MV-4-11 (cell line): Measurements from ENCODE around the gene FOXRED2.
A peak's percentile ranks its signal among the peaks of the same experiment; 100 is the strongest.

Experiments used
- DNase-seq: peaks from one replicate; lab custom pipeline; 2025; lab: John Stamatoyannopoulos, UW

FOXRED2 gene

GRCh38 chr22:36514766-36515165, 7.9 kb upstream of the FOXRED2 start:
- no peak for DNase-seq

DNA sequence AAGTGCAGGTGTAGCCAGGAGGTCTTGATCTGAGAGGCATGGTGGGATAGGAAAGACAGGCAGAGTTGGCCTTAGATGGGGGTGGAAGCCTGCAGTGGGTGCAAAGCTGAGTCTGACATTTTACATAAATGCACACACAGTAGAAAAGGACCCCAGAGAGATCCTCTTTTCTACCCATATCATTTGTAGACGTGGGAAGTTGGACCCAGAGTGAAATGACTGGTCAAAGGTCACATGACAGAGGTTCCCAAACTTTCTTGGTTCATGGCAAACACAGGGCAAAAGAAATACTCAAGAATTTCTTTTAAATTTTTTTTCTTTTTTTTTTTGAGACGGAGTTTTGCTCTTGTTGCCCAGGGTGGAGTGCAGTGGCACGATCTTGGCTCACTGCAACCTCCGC, 6.2 kb upstream of the FOXRED2 start:
- no peak for DNase-seq

DNA sequence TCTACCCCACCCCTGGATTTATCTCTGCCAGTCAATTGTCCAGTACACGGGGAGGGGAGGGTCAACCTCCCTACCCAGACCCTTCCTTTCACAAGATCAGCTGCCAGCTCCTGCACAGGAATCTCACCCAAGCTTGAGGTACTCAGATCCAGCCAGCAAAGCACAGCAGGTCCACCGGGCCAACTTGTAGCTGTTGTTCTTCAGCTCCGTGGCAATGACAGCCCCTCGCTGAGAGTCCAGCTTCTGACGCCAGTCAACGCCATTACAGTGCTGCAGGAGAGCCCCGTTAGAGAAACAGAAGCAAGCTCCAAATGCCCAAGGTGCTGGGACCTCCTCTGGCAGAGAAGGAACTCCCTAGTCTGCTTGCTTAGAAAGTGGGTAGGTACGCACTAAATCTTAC, 5.5 kb upstream of the FOXRED2 start:
- no peak for DNase-seq

- peak; percentile 64 for DNase-seq
Measured at GRCh38 chr22:36510966-36511881, 4.4 kb upstream of the FOXRED2 start.

DNA sequence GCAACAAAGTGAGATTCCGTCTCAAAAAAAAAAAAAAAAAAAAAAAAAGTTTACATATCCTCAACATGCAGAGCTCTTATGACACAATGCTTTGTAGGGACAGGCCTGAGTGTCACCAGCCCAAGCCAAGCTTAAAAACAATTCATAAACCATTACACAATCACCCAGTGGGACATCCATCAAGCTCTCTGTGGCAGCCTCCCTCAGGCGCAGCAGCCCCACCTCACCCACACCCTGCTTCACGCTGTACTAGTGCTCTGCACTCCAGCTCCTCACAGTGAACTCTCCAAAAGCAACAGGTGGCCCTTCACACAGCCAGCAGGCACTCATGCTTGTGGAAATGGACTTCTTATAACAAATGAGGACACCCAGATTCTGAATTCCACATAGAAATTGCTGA, 3.5 kb upstream of the FOXRED2 start:
- peak; percentile 96 for DNase-seq

DNA sequence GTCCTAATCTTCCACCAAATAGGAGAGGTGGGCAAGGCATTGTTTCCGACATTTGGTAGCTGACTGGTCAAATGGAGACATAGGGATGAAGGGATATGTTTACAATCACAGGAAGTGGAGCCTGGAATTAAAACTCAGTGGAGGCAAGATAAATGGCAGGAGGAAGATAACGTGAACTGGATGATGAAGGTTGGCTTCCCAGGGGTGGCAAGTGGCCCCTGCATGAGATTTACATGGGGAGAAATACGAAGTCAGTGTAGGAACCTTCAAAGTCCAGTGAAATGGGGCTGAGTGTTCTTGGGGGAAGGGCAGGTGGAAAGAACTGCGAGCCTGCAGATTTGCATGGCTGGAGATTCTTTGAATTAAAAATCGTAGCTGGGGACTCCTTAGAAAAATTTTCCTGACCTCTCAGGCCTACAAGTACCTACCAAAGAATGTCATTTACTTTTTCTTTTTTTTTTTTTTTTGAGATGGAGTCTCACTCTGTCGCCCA, 724 bp upstream of the FOXRED2 start:
- no peak for DNase-seq

DNA sequence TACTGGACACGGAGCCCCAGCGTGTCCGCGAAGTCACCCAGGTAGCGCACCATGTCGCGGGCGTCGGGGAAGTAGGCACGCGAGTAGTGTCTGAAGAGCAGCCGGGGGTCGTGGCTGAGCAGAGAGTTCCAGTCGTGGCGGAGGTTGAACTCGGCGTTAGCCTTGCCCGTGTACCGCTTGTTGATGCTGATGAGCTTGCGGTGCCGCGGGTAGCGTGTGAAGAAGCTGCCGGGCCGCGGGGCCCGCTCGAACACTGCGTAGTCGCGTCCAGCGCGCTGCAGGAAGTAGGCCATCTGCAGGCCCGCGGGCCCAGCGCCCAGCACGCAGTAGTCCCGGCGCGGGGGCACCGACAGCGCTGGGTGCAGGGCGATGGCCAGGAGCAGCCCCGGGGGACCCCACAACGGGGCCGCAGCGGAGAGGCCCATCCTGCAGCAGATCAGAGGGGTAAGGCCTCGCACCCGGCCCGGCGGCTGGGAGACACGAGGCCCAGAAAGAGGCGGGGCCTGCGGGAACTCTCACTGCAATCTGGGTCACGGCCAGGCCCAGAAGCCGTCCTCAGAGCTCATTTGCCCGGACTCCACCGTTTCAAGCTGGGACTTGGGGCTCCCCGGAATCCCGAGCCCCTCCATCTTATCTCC, 723 bp downstream of the FOXRED2 start:
- DNase-seq, result no peak

DNA sequence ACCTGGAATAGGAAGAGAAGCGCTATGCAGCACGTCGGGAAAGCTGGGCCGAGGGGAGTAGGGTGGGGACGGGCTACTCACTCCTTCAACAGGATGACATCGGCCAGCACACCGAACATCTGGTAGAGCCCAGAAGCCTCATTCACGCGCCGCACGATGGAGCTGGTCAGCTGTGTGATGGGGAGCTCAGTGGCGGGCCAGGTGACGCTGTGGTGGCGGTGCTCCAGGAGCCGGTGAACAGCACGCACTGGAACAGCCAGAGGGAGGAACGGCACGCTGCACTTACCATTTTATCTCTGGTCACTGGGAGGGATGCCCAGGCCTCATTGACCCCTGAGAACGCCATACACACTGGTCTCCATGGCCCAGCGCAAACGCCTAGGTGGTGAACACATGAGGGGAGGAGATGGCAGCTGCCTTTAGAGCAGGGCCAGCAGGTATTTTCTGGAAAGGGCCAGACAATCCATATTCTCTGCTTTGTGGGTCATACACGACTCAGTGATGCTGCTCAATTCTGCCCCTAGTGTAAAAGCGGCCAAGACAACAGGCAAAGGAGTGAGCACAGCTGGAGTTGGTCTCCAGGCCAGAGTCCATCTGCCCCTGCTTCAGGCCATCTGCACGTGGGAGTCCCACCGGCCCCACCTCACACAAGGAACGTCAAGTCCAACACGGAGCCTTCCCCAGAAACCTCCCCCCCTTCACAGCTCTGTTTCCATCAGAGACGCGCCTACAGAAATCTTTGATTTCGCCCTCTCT, 8.8 kb downstream of the FOXRED2 start:
- no peak for DNase-seq

DNA sequence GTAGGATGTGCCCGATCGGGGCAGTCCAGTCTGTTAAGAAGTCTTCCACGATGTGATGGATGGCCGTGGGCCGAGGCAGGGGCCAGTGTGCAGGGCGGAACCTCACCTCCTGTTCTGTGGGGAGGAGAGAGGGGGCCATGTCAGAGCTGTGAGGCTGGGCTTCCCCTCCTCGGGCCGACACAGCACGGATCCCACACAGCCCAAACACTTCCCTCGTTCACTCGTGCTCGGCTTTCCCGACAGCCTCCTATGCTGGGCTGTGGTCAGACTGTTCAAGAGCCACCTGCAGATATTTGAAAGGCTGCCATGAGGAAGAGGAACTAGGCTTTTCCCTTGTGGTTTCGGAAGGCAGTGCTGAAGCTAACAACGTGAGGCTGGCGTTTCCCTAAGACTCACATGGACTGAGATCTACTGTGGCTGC, 13.1 kb downstream of the FOXRED2 start:
- peak; percentile 97 for DNase-seq

- peak; percentile 14 for DNase-seq
Measured at GRCh38 chr22:36492109-36492508, 14.7 kb downstream of the FOXRED2 start.

- no peak for DNase-seq
Measured at GRCh38 chr22:36491155-36491554, 15.7 kb downstream of the FOXRED2 start.

DNA sequence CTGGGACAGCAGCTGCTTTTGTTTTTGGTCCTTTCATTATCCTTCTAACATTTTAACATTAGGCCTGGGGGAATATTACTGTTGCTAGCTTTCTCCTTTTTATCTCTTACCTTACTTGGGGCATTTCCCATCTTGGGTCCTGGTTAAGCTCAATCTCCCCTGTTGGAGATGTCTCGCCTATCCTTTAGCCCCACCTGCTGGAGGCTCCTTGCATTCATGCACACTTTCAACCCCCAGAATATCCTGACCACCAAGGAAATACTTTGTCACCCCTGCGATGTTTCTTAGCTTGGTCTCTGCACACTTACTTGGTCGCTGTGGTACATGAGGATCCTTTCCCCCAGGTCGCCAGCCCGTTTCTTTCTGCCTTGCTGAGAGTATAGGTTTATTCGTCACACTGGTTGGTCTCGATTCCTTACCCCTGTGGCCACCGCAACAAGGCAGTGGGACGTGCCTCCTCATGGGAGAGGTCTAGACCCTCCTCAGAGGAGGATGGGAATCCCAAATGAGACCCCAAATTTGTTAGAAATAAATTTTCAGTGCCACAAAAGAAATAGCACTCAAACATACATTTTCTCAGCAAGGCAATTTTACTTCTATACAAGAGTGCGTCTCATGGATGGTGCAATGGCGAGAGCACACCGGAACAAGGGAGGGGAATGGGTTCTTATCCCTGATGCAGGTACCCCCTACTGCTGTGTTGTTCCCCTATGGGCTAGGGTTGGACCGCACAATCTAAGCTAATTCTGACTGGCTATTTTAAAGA, 20.0 kb downstream of the FOXRED2 start:
- DNase-seq, result peak; percentile 26

- DNase-seq, result peak; percentile 93
Measured at GRCh38 chr22:36481393-36482168, 25.3 kb downstream of the FOXRED2 start, which contains the start of gene TXN2. Gene TXN2 (minus strand): TSS chr22:36481640. CDS start chr22:36480837, 803 bp downstream.

DNA sequence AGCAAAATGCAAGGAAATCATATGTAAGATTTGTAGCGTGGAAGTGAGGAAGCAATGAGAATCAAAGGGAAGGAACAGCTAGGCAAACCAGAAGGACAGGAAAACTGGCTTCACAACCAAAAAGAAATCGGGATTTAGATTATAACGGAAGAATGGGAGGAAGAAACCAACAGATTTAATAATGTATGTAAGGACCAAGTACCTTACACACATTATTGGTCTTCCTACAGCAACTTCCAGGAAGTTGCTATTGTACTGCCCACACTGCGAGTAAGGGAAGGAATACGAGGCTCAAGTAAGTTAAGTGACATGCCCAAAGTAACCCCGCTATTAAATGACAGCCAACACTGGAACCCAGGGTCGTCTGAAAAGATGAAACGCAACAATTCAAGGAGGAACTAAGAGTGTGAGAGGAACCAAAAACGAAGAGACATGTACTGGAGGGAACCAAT, 25.9 kb downstream of the FOXRED2 start:
- DNase-seq, result no peak

DNA sequence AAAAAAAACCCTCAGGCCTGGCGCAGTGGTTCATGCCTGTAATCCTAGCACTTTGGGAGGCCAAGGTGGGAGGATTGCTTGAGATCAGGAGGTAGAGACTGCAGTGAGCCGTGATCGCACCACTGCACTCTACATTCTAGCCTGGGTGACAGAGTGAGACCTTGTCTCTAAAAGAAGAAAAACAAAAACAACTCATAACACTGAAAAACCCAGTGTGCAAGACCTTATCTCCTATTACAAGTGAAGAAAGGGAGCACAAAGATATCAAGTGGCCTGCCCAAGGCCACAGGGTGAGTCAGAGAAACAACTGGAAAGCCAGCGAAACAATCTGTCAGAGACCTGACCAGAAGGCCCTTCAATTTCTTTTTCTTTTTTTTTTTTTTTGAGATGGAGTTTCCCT, 27.9 kb downstream of the FOXRED2 start:
- DNase-seq, result no peak

DNA sequence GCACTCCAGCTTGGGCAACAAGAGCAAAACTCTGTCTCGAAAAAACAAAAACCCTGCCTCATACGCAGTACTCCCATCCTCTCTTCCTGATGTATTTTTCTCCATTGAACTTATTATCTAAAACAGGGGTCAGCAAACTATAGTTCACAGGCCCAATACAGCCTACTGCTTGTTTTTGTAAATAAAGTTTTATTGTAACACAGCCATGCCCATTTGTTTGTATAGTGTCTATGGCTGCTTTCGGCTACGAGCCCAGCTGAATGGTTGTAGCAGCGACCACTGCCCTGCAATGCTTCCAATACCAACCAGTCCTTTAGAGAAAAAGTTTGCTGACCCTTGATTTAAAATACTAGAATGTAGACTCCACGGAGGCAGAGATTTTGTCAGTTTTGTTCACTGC, 31.5 kb downstream of the FOXRED2 start:
- no peak for DNase-seq

DNA sequence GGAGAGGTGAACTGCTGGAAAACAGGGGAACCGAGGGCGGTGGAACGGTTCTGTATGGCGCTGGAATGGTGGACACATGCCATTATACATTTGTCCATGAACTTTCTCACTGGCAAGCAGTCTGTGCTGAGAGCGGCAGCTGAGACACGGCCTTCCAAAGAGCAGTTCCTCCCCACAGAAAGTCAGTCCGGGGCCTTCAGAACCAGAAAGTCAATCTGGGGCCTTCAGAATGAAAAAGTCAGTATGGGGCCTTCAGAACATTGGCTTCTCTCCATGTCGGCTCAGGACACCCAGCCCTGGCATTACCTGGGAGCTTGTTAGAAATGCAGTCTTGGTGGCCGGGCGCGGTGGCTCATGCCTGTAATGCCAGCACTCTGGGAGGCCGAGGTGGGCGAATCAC, 34.2 kb downstream of the FOXRED2 start:
- no peak for DNase-seq

DNA sequence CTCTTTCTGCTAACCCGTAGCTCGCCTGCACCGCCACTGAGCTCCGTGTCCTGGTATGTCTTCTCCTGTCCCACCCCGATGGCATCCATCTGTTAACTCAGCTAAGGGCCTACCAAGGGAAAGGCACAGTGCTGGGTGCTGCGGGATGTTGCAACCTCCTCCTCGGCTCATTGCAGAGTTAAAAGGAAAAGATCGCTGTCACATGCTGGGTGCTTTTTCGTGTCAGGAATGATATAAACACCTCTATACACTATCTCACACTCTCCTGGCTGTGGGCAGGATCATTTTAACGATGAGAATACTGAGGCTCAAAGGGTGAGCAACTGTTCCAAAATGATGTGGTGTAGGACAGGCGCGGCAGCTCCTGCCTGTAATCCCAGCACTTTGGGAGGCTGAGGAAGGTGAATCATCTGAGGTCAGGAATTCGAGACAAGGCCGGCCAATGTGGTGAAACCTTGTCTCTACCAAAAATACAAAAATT, 35.5 kb downstream of the FOXRED2 start:
- no peak for DNase-seq

DNA sequence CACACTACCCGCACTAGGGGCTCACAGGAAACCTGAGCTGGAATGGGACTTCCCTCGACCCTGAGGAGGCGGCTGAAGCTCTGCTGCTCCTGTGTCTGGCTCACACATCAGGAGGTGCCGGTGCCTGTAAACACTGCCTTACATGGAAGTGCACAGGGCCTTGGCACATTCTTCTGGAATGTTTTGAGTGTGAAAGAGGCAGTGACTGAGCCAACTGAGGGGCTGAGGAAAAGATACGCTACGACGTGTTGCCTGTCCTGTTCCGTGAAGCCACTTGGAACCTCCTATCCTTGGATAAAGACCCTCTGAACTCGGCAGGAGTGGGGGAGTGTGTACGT, 35.9 kb downstream of the FOXRED2 start:
- no peak for DNase-seq

- peak; percentile 83 for DNase-seq
Measured at GRCh38 chr22:36470162-36470993, 36.5 kb downstream of the FOXRED2 start.
